Breast epithelium (tissue), 3 donors: ENCODE measurements around the gene WDHD1.

ENCODE experiments used
- CTCF ChIP-seq, 3 donors: fragments of 450-650 bp; IDR thresholded peaks; one replicate each; pipeline ENCODE4 v1.5.1; 2016 to 2017; ENCODE audit warnings: antibody characterized with exemption in 3 of 3, mild to moderate bottlenecking in 3 of 3, moderate library complexity in 3 of 3
- POLR2A ChIP-seq: fragments of 450-650 bp; IDR thresholded peaks from one replicate; pipeline ENCODE4 v1.6.1; 2016; ENCODE audit warnings: antibody characterized with exemption, mild to moderate bottlenecking, moderate library complexity
- POLR2AphosphoS5 ChIP-seq, 3 donors: sonication (generic); formaldehyde crosslinking; IDR thresholded peaks; one replicate each; pipeline ENCODE4 v1.6.1; 2017; ENCODE audit warnings: antibody characterized with exemption in 3 of 3

DNA sequence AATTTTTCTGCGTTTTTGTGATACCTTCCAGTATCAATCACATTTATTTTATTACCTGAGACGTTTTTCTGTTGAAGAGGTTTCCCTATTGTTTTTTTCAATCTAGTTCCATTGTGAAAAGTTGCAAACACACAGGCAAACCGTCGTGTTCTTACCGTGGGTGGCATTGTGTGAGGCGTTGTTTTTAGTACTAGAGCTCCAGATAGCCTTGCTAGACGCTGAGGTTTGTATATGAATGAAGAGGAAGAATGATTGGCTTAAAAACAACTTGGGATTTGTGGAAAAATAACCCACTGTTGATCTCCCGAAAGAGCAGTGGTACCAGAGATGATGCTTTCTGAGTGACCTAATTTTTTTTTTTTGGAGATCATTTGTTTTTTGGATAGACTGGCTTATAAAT lies 1.2 kb upstream of the WDHD1 start:
- no peak for TF ChIP-seq CTCF (IDR thresholded peaks at IDR 0.05)
- TF ChIP-seq POLR2AphosphoS5 (IDR thresholded peaks at IDR 0.05): no peak
- no peak for TF ChIP-seq POLR2A
